ENCODE results near the gene SEMA6B. TPM values are rescaled to one million over a fixed set of nuclear protein-coding genes. Genes with fewer than 3 reads are reported as not detected.

The SEMA6B gene
- total and polyA plus RNA-seq, 2 donors (not counting 1 experiment from before 2014, with no cell fraction given): 0.42 TPM; not detected in 1

GRCh38 chr19:4505570-4506448, 53.7 kb downstream of the SEMA6B start:
- POLR2A ChIA-PET: no interaction called here

More at GRCh38 chr19:4505570-4506448, 53.7 kb downstream of the SEMA6B start:
- no peaks in the 10 kb centered on the region for H3K27me3 ChIP-seq (replicated peaks in 1 of 4; ENCODE audit: control extremely low read depth in 1 of 4, control insufficient read depth in 3 of 4, insufficient read depth in 4 of 4, low read length in 3 of 4)
- intact Hi-C loops (cut with micrococcal nuclease): no loop called here
- TF ChIP-seq EZH2 (IDR thresholded peaks at IDR 0.05; ENCODE audit: borderline replicate concordance, insufficient read depth, low read depth, low read length, poor library complexity, severe bottlenecking) (no peak), CTCF (IDR thresholded peaks at IDR 0.05) (no peak)
- CTCF ChIA-PET: no interaction called here
- no peak for ATAC-seq (ENCODE audit: low read depth)
- H3K27ac ChIP-seq (ENCODE audit: low read length in 2 of 2): no peak overlapping the region
- Mint-ChIP-seq H3K4me1 (no peaks in the 10 kb centered on the region), H3K9me3 (ENCODE audit: insufficient read depth) (no peaks in the 10 kb centered on the region), H3K4me3 (no peak overlapping the region), H3K27me3 (no peaks in the 10 kb centered on the region), H3K27ac (no peak overlapping the region)
- H3K4me1 ChIP-seq (ENCODE audit: control insufficient read depth in 2 of 2, insufficient read depth in 2 of 2, low read length in 2 of 2): no peaks in the 10 kb centered on the region
- 98% methylated on average over 34 of the region's 34 CpGs for WGBS (ENCODE audit: insufficient coverage)
- H4K20me1 ChIP-seq (ENCODE audit: control insufficient read depth, insufficient read depth, low read length, poor library complexity, severe bottlenecking): no peaks in the 10 kb centered on the region
- H3K36me3 ChIP-seq (replicated peaks in 1 of 2; ENCODE audit: control extremely low read depth in 1 of 2, control insufficient read depth in 1 of 2, extremely low read depth in 1 of 2, insufficient read depth in 2 of 2, low read length in 1 of 2): peaks cover 0 to 11% of the 10 kb centered on the region in 2 experiments
- H2AFZ ChIP-seq (ENCODE audit: insufficient read depth, low read depth, low read length, poor library complexity, severe bottlenecking): no peak overlapping the region
- H3K9ac ChIP-seq (ENCODE audit: low read length): no peak overlapping the region
- H3K9me3 ChIP-seq (ENCODE audit: control extremely low read depth in 1 of 3, control insufficient read depth in 2 of 3, insufficient read depth in 1 of 3, low read length in 2 of 3): peaks cover 0 to 16% (median 0%) of the 10 kb centered on the region in 3 donors
- H3K79me2 ChIP-seq (ENCODE audit: control insufficient read depth, insufficient read depth, low read length): no peaks in the 10 kb centered on the region
- no peak overlapping the region for H3K4me2 ChIP-seq (replicated peaks; ENCODE audit: low read depth, low read length, poor library complexity, severe bottlenecking)
- DNase-seq: no peak
- no peak overlapping the region for H3K4me3 ChIP-seq (ENCODE audit: control extremely low read depth in 1 of 5, extremely low read depth in 1 of 5, insufficient read depth in 1 of 5, low read depth in 2 of 5, low read length in 4 of 5)

Measured in B cell (primary cell).